CD4-positive, CD25-positive, alpha-beta regulatory T cell (primary cell): Measurements from ENCODE around the gene EREG. TPM values are rescaled to one million over a fixed set of nuclear protein-coding genes. Genes with fewer than 3 reads are reported as not detected.

Experiments used
- ATAC-seq, 2 donors: fragments of 150-1000 bp; cut with Tn5 transposase; one replicate each; pipeline ENCODE4 v1.10.0; 2021; ENCODE audit warnings: low read depth in 2 of 2, moderate number of reproducible peaks in 2 of 2, moderate library complexity in 1 of 2
- DNase-seq, 3 donors: peaks; one replicate each; pipeline versions ENCODE4 v3.0.0 to v3.0.0-alpha.2; 2012 to 2022; ENCODE audit warnings: mixed read lengths in 1 of 3
- H3K27ac ChIP-seq: one replicate; pipeline ENCODE4 v1.7.0; 2013; ENCODE audit warnings: mild to moderate bottlenecking, low read length; ENCODE audit not compliant: insufficient read depth, poor library complexity, severe bottlenecking
- H3K27me3 ChIP-seq: one replicate; pipeline ENCODE4 v1.7.0; 2013; ENCODE audit warnings: low read length; ENCODE audit not compliant: control insufficient read depth, insufficient read depth
- H3K36me3 ChIP-seq: one replicate; pipeline ENCODE4 v1.7.0; 2013; ENCODE audit warnings: mild to moderate bottlenecking, low read length, moderate library complexity; ENCODE audit not compliant: control insufficient read depth, insufficient read depth
- H3K4me1 ChIP-seq: 2 replicates; pipeline ENCODE4 v1.7.0; 2013; ENCODE audit warnings: mild to moderate bottlenecking, low read length; ENCODE audit not compliant: insufficient read depth, control insufficient read depth, poor library complexity, severe bottlenecking
- H3K4me3 ChIP-seq: one replicate; pipeline ENCODE4 v1.7.0; 2013; ENCODE audit warnings: low read depth, mild to moderate bottlenecking, low read length, moderate library complexity
- H3K9me3 ChIP-seq, 2 experiments: 1 replicate in 1 of 2; 2 replicates in 1 of 2; pipeline ENCODE4 v1.7.0; 2013; ENCODE audit warnings: low read length in 2 of 2, mild to moderate bottlenecking in 1 of 2, moderate library complexity in 1 of 2; ENCODE audit not compliant: control insufficient read depth in 2 of 2
- H3K27ac Mint-ChIP-seq, 3 donors: one replicate each; pipeline ENCODE4 v1.8.0; 2020 to 2022; ENCODE audit warnings: mild to moderate bottlenecking in 3 of 3, mixed read lengths in 3 of 3, moderate library complexity in 2 of 3
- H3K27me3 Mint-ChIP-seq: one replicate; pipeline ENCODE4 v1.8.0; 2022; ENCODE audit warnings: mild to moderate bottlenecking, mixed read lengths
- H3K36me3 Mint-ChIP-seq: one replicate; pipeline ENCODE4 v1.8.0; 2020; ENCODE audit warnings: mixed read lengths
- H3K4me1 Mint-ChIP-seq, 4 donors: one replicate each; pipeline ENCODE4 v1.8.0; 2020 to 2022; ENCODE audit warnings: mixed read lengths in 4 of 4, mild to moderate bottlenecking in 1 of 4
- H3K4me3 Mint-ChIP-seq, 4 donors: one replicate each; pipeline ENCODE4 v1.8.0; 2020 to 2022; ENCODE audit warnings: mild to moderate bottlenecking in 4 of 4, mixed read lengths in 4 of 4, moderate library complexity in 3 of 4
- H3K9me3 Mint-ChIP-seq, 7 donors: one replicate each; pipeline ENCODE4 v1.8.0; 2020 to 2022; ENCODE audit warnings: mixed read lengths in 7 of 7, mild to moderate bottlenecking in 3 of 7, moderate library complexity in 2 of 7
- polyA plus RNA-seq, 4 donors: library from polyadenylated mRNA; unstranded; fragments of 300-500 nt; fragmentation: Illumina TruSeq; gene quantifications; one replicate each; pipeline ENCODE4 v1.2.3, GENCODE V29; 2021
- total RNA-seq: library from RNA; stranded (reverse); gene quantifications from one replicate; pipeline ENCODE4 v1.2.3, GENCODE V29; 2022

EREG gene
- total and polyA plus RNA-seq, 5 donors from 2014 or later, result 1.0 TPM; not detected in 4

- no peak overlapping the region for H3K27ac ChIP-seq
- no peaks in the 10 kb centered on the region for H3K36me3 ChIP-seq
- no peaks in the 10 kb centered on the region for H3K9me3 ChIP-seq
- Mint-ChIP-seq H3K27ac (no peak overlapping the region), H3K4me3 (no peak overlapping the region), H3K36me3 (no peaks in the 10 kb centered on the region), H3K9me3 (no peaks in the 10 kb centered on the region), H3K4me1 (no peaks in the 10 kb centered on the region), H3K27me3 (peaks cover 7% of the 10 kb centered on the region)
- no peaks in the 10 kb centered on the region for H3K4me1 ChIP-seq
- no peaks in the 10 kb centered on the region for H3K27me3 ChIP-seq
- DNase-seq (no peak), ATAC-seq (no peak)
- no peak overlapping the region for H3K4me3 ChIP-seq
Observed at GRCh38 chr4:74377714-74378113, 12.8 kb downstream of the EREG start.

GRCh38 chr4:74378573-74378972, 13.6 kb downstream of the EREG start:
- no peaks in the 10 kb centered on the region for H3K9me3 Mint-ChIP-seq
- Histone ChIP-seq H3K4me3 (no peak overlapping the region), H3K4me1 (no peaks in the 10 kb centered on the region), H3K9me3 (no peaks in the 10 kb centered on the region), H3K36me3 (no peaks in the 10 kb centered on the region), H3K27ac (no peak overlapping the region), H3K27me3 (no peaks in the 10 kb centered on the region)
- no peak overlapping the region for H3K4me3 Mint-ChIP-seq
- H3K4me1 Mint-ChIP-seq, result no peaks in the 10 kb centered on the region
- H3K27ac Mint-ChIP-seq, result no peak overlapping the region
- DNase-seq, result no peak
- H3K36me3 Mint-ChIP-seq, result no peaks in the 10 kb centered on the region
- no peak for ATAC-seq
- peaks cover 7% of the 10 kb centered on the region for H3K27me3 Mint-ChIP-seq

- no peaks in the 10 kb centered on the region for H3K4me1 ChIP-seq
- H3K9me3 ChIP-seq, result no peaks in the 10 kb centered on the region
- DNase-seq, result no peak
- H3K27me3 Mint-ChIP-seq, result peaks cover 7% of the 10 kb centered on the region
- H3K4me1 Mint-ChIP-seq, result no peaks in the 10 kb centered on the region
- ATAC-seq, result no peak
- H3K27me3 ChIP-seq, result no peaks in the 10 kb centered on the region
- H3K4me3 ChIP-seq, result no peak overlapping the region
- H3K9me3 Mint-ChIP-seq, result no peaks in the 10 kb centered on the region
- no peaks in the 10 kb centered on the region for H3K36me3 ChIP-seq
- H3K27ac ChIP-seq, result no peak overlapping the region
- H3K36me3 Mint-ChIP-seq, result no peaks in the 10 kb centered on the region
- no peak overlapping the region for H3K4me3 Mint-ChIP-seq
- no peak overlapping the region for H3K27ac Mint-ChIP-seq
Observed at GRCh38 chr4:74379912-74380311, 15.0 kb downstream of the EREG start.

- Mint-ChIP-seq H3K27me3 (no peaks in the 10 kb centered on the region), H3K4me1 (no peaks in the 10 kb centered on the region), H3K4me3 (no peak overlapping the region), H3K36me3 (no peaks in the 10 kb centered on the region), H3K9me3 (no peaks in the 10 kb centered on the region), H3K27ac (no peak overlapping the region)
- H3K4me1 ChIP-seq, result no peaks in the 10 kb centered on the region
- DNase-seq, result no peak
- no peak overlapping the region for H3K4me3 ChIP-seq
- H3K9me3 ChIP-seq, result no peaks in the 10 kb centered on the region
- no peak overlapping the region for H3K27ac ChIP-seq
- H3K36me3 ChIP-seq, result no peaks in the 10 kb centered on the region
- no peaks in the 10 kb centered on the region for H3K27me3 ChIP-seq
- ATAC-seq, result no peak
Observed at GRCh38 chr4:74385386-74385785, 20.4 kb downstream of the EREG start.

- H3K36me3 Mint-ChIP-seq, result no peaks in the 10 kb centered on the region
- no peaks in the 10 kb centered on the region for H3K9me3 Mint-ChIP-seq
- Histone ChIP-seq H3K4me1 (no peaks in the 10 kb centered on the region), H3K27ac (no peak overlapping the region), H3K36me3 (no peaks in the 10 kb centered on the region), H3K4me3 (no peak overlapping the region), H3K9me3 (no peaks in the 10 kb centered on the region), H3K27me3 (no peaks in the 10 kb centered on the region)
- H3K4me3 Mint-ChIP-seq, result no peak overlapping the region
- H3K27ac Mint-ChIP-seq, result no peak overlapping the region
- ATAC-seq (no peak), DNase-seq (no peak)
- no peaks in the 10 kb centered on the region for H3K4me1 Mint-ChIP-seq
- H3K27me3 Mint-ChIP-seq, result no peaks in the 10 kb centered on the region
Observed at GRCh38 chr4:74386159-74386558, 21.2 kb downstream of the EREG start.

GRCh38 chr4:74387790-74388189, 22.8 kb downstream of the EREG start:
- no peak for DNase-seq
- H3K27me3 Mint-ChIP-seq, result peaks cover 5% of the 10 kb centered on the region
- no peak overlapping the region for H3K4me3 Mint-ChIP-seq
- H3K4me1 Mint-ChIP-seq, result no peaks in the 10 kb centered on the region
- no peaks in the 10 kb centered on the region for H3K9me3 Mint-ChIP-seq
- H3K4me3 ChIP-seq, result no peak overlapping the region
- H3K4me1 ChIP-seq, result no peaks in the 10 kb centered on the region
- no peak for ATAC-seq
- H3K27me3 ChIP-seq, result no peaks in the 10 kb centered on the region
- no peaks in the 10 kb centered on the region for H3K36me3 ChIP-seq
- H3K36me3 Mint-ChIP-seq, result no peaks in the 10 kb centered on the region
- H3K27ac Mint-ChIP-seq, result no peak overlapping the region
- H3K9me3 ChIP-seq, result no peaks in the 10 kb centered on the region
- H3K27ac ChIP-seq, result no peak overlapping the region

- Histone ChIP-seq H3K9me3 (no peaks in the 10 kb centered on the region), H3K4me3 (no peak overlapping the region), H3K27ac (no peak overlapping the region), H3K4me1 (no peaks in the 10 kb centered on the region), H3K27me3 (no peaks in the 10 kb centered on the region), H3K36me3 (no peaks in the 10 kb centered on the region)
- Mint-ChIP-seq H3K4me3 (no peak overlapping the region), H3K27ac (no peak overlapping the region), H3K27me3 (peaks cover 10% of the 10 kb centered on the region), H3K36me3 (no peaks in the 10 kb centered on the region), H3K9me3 (no peaks in the 10 kb centered on the region), H3K4me1 (no peaks in the 10 kb centered on the region)
- DNase-seq (no peak), ATAC-seq (no peak)
Observed at GRCh38 chr4:74389494-74389893, 24.5 kb downstream of the EREG start.

- H3K27ac ChIP-seq, result no peak overlapping the region
- ATAC-seq, result no peak
- H3K36me3 ChIP-seq, result no peaks in the 10 kb centered on the region
- H3K4me1 ChIP-seq, result no peaks in the 10 kb centered on the region
- H3K4me1 Mint-ChIP-seq, result no peaks in the 10 kb centered on the region
- no peaks in the 10 kb centered on the region for H3K9me3 ChIP-seq
- no peaks in the 10 kb centered on the region for H3K27me3 ChIP-seq
- H3K27me3 Mint-ChIP-seq, result peaks cover 10% of the 10 kb centered on the region
- H3K9me3 Mint-ChIP-seq, result no peaks in the 10 kb centered on the region
- H3K4me3 Mint-ChIP-seq, result no peak overlapping the region
- no peak for DNase-seq
- no peaks in the 10 kb centered on the region for H3K36me3 Mint-ChIP-seq
- H3K27ac Mint-ChIP-seq, result no peak overlapping the region
- H3K4me3 ChIP-seq, result no peak overlapping the region
Observed at GRCh38 chr4:74390677-74391076, 25.7 kb downstream of the EREG start.
